ENCODE results near the gene SHD. TPM values are rescaled to one million over a fixed set of nuclear protein-coding genes. Genes with fewer than 3 reads are reported as not detected.

SHD gene
- total and polyA plus RNA-seq, 2 donors (not counting 3 experiments of a cell fraction or from before 2014, with no cell fraction given) = not detected

DNA sequence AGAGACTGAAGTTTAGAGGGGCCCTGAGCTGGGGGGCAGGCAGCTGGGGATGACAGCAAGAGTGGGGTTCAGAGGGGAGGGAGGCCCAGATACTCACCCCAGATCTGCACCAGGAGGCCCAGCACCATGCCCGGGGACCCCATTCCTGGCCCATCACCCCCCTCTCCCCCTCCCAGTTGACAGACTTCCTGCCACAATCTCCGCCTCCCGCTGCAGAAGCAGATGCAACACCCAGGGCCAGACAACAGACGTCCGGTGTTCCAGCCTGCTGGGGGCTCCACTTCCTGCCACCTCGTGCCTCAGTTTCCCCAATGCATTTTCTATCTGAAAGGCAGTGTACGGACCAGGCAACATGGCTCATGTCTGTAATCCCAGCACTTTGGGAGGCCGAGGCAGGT, 23.2 kb downstream of the SHD start, which contains the start of gene TMIGD2:
Gene TMIGD2 (minus strand): TSS at position 147 of the 398 bp plus-strand sequence. CDS start 4 bp downstream, at position 143.
- Histone ChIP-seq H3K9ac (replicated peaks; ENCODE audit: extremely low read depth, insufficient read depth, low read length) (no peak within 1 kb of the TSS), H3K9me3 (replicated peaks; ENCODE audit: control insufficient read depth, insufficient read depth, low read length) (no peaks in the 10 kb centered on the region), H3K9me1 (replicated peaks; ENCODE audit: control insufficient read depth, extremely low read depth, insufficient read depth, low read length) (no peaks in the 10 kb centered on the region), H3K4me1 (ENCODE audit: control insufficient read depth, extremely low read depth, insufficient read depth, low read length) (no peaks in the 10 kb centered on the region), H3K27ac (ENCODE audit: insufficient read depth, low read depth, low read length) (no peak within 1 kb of the TSS), H3K27me3 (ENCODE audit: control insufficient read depth in 2 of 2, insufficient read depth in 2 of 2, low read length in 2 of 2) (no peaks in the 10 kb centered on the region), H3K4me3 (replicated peaks in 1 of 3; ENCODE audit: insufficient read depth in 1 of 3, low read depth in 1 of 3, low read length in 3 of 3) (no peak within 1 kb of the TSS), H3K36me3 (ENCODE audit: control insufficient read depth in 2 of 2, extremely low read depth in 1 of 2, insufficient read depth in 2 of 2, low read length in 2 of 2) (no peaks in the 10 kb centered on the region), H3K4me2 (ENCODE audit: insufficient read depth, low read length) (no peak within 1 kb of the TSS), H2AFZ (ENCODE audit: low read depth, low read length) (no peak within 1 kb of the TSS), H3K79me2 (ENCODE audit: control insufficient read depth, insufficient read depth, low read length) (no peaks in the 10 kb centered on the region), H4K20me1 (replicated peaks; ENCODE audit: control insufficient read depth, extremely low read depth, insufficient read depth, low read length) (no peaks in the 10 kb centered on the region)
- FAIRE-seq (no peak), DNase-seq (ENCODE audit: low read depth, low spot score) (no peak)
- intact Hi-C loops (cut with micrococcal nuclease) (no loop called here), dilution Hi-C loops (cut with MboI; ENCODE audit: extremely low pct_ligation_motif_present, low sequenced_read_pairs) (no loop called here)
- POLR2A ChIA-PET = no interaction called here
- CTCF ChIA-PET = no interaction called here
- BruUV-seq (replicated peaks) = no TSS peak
- TF ChIP-seq FOS (IDR thresholded peaks at IDR 0.05; ENCODE audit: borderline replicate concordance, insufficient read depth, low read length) (no peak), POLR2A (IDR thresholded peaks at IDR 0.05; ENCODE audit: low read depth, low read length) (no peak), GATA2 (IDR thresholded peaks at IDR 0.05; ENCODE audit: insufficient read depth, insufficient read length, low read depth, low read length) (no peak), MYC (IDR thresholded peaks at IDR 0.05; ENCODE audit: low read depth, low read length) (no peak), JUN (IDR thresholded peaks at IDR 0.05; ENCODE audit: borderline replicate concordance, insufficient read depth, insufficient read length, low read depth) (no peak), POLR2AphosphoS5 (IDR thresholded peaks at IDR 0.05; ENCODE audit: insufficient read depth, low read depth, low read length) (no peak), EZH2 (IDR thresholded peaks at IDR 0.05; ENCODE audit: borderline replicate concordance, low read depth, low read length, severe bottlenecking) (no peak)
- TF ChIP-seq, protein P1, sequence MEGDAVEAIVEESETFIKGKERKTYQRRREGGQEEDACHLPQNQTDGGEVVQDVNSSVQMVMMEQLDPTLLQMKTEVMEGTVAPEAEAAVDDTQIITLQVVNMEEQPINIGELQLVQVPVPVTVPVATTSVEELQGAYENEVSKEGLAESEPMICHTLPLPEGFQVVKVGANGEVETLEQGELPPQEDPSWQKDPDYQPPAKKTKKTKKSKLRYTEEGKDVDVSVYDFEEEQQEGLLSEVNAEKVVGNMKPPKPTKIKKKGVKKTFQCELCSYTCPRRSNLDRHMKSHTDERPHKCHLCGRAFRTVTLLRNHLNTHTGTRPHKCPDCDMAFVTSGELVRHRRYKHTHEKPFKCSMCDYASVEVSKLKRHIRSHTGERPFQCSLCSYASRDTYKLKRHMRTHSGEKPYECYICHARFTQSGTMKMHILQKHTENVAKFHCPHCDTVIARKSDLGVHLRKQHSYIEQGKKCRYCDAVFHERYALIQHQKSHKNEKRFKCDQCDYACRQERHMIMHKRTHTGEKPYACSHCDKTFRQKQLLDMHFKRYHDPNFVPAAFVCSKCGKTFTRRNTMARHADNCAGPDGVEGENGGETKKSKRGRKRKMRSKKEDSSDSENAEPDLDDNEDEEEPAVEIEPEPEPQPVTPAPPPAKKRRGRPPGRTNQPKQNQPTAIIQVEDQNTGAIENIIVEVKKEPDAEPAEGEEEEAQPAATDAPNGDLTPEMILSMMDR (IDR thresholded peaks at IDR 0.05; ENCODE audit: extremely low read depth in 1 of 2, insufficient read depth in 1 of 2, low read depth in 1 of 2, low read length in 2 of 2) = no peak
- TF ChIP-seq, protein P2, sequence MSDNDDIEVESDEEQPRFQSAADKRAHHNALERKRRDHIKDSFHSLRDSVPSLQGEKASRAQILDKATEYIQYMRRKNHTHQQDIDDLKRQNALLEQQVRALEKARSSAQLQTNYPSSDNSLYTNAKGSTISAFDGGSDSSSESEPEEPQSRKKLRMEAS (IDR thresholded peaks at IDR 0.05; ENCODE audit: insufficient read depth, insufficient read length) = no peak
